Esophagus squamous epithelium (tissue), 4 donors: ENCODE measurements around the gene LRRC15.

Source experiments
- POLR2A ChIP-seq, 4 donors: fragments of 450-650 bp; IDR thresholded peaks; one replicate each; pipeline ENCODE4 v1.6.1; 2017; ENCODE audit warnings: antibody characterized with exemption in 4 of 4, mild to moderate bottlenecking in 4 of 4, moderate library complexity in 3 of 4
- TF ChIP-seq, protein P1 (sequence below), 6 experiments: fragments of 450-650 bp in 4 of 6; fragments of 200-600 bp in 2 of 6; sonication (generic) in 2 of 6; IDR thresholded peaks; one replicate each; pipeline ENCODE4 v1.5.1; 2016 to 2019; ENCODE audit warnings: antibody characterized with exemption in 6 of 6, mild to moderate bottlenecking in 4 of 6, moderate library complexity in 4 of 6

DNA sequence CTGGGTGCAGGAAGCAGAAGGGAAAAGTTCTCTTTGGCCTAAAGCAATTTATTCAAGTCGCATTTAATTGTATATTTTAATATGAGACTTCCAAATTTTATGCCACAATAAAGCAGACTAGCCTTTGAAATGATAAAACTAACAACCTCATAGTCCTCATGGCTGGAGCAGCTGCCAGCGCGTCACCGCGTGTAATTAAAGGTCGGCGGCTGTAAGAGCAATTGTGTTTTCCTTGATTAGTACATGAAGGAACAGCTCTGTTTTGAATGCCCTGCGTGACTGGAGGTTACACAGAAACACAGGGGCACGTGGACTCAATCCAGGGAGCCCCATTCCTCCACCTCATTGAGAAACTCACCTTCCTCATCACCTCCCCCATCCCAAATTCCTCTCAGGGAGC is 10.1 kb upstream of the LRRC15 start:
- TF ChIP-seq, protein P1, sequence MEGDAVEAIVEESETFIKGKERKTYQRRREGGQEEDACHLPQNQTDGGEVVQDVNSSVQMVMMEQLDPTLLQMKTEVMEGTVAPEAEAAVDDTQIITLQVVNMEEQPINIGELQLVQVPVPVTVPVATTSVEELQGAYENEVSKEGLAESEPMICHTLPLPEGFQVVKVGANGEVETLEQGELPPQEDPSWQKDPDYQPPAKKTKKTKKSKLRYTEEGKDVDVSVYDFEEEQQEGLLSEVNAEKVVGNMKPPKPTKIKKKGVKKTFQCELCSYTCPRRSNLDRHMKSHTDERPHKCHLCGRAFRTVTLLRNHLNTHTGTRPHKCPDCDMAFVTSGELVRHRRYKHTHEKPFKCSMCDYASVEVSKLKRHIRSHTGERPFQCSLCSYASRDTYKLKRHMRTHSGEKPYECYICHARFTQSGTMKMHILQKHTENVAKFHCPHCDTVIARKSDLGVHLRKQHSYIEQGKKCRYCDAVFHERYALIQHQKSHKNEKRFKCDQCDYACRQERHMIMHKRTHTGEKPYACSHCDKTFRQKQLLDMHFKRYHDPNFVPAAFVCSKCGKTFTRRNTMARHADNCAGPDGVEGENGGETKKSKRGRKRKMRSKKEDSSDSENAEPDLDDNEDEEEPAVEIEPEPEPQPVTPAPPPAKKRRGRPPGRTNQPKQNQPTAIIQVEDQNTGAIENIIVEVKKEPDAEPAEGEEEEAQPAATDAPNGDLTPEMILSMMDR (IDR thresholded peaks at IDR 0.05), result no peak
- TF ChIP-seq POLR2A (IDR thresholded peaks at IDR 0.05), result no peak
